NCI-H774 (cell line): ENCODE results near the gene NKAIN2.

Experiments used
- DNase-seq: peaks from one replicate; lab custom pipeline; 2025; lab: John Stamatoyannopoulos, UW

Gene NKAIN2

DNA sequence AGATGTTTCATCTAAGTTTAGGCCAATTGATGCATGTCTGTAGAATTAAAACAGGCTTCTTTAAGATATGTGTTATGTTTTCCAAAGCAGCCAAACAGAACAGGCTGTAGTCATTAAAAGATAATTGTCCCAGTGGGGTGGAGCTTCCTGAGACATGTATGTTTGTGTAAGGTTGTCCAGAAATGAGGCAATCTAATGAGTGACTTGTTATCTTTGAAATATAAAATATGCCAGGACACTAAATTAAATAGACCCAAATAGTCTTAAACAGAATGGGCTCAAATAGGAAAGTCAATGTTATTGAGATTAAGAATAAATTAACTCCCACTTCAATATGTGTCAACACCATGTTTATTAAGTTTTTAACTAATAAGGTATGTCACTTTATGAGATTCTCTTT, 953.9 kb downstream of the NKAIN2 start:
- no peak for DNase-seq

- no peak for DNase-seq
Observed at GRCh38 chr6:124758663-124759062, 955.0 kb downstream of the NKAIN2 start.

DNA sequence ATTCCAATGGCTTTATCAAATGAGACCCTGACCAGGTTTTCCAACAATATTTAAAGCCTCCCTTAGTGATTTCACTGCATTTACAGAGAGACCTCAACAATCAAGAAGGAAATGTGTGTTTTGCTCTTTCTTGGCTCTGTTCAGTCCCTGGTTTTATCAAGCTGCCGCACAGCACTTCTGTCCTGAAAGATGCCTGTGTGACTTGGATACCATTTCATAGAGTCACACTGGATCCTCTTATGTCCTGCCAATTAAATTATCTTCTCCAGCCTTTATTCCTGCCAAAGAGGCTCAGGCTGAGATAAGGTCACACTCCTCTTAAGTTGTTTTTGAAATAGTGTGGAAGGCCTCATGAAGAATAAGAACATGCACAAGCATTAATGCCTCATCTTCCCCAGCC, 961.6 kb downstream of the NKAIN2 start:
- DNase-seq: no peak

DNA sequence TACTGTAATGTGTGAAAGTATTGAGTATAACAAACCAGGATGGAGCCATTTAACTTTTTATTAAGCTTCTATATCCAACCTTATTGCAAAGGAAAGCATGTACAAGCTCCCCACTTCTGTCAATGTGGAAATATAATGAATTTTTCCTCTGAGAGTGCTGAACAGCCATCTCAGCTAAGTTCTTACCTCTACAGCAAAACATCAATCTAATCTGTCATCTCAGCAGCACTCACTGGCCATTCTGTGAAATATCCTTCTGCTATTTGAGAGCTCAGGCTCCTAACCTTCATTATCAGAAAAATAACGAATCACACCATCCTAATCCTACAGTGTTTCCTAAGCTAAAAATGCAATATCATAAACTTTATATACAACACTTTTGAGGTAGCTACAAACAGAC, 964.6 kb downstream of the NKAIN2 start:
- no peak for DNase-seq

GRCh38 chr6:124769811-124770544, 966.3 kb downstream of the NKAIN2 start:
- no peak for DNase-seq

- no peak for DNase-seq
Observed at GRCh38 chr6:124770784-124771183, 967.1 kb downstream of the NKAIN2 start.

DNA sequence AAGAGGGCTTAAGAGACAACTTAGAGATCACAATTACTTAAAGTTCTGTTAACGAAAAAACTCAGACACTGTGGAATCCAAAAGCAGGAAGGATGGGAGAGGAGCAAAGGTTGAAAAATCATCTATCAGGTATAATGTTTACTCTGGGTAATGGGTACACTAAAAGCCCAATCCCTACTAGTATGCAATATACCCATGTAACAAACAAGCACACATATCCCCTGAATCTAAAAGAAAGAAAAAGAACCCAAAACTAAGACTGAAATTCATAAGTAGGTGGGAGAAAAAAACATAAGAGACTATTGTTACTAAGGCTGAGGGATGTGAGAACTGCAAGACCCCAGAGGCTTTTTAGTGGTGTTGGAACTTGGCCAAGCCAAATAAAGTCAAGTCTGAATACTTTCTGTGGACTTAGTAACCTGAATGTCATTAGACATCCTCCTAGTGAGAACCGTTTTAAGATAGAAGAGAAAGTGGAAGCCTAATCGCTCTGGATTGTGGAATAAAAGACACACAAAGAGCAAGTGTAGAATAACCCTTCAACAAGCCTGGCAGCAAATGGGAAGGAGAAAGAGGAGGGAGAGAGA, 969.2 kb downstream of the NKAIN2 start:
- no peak for DNase-seq

DNA sequence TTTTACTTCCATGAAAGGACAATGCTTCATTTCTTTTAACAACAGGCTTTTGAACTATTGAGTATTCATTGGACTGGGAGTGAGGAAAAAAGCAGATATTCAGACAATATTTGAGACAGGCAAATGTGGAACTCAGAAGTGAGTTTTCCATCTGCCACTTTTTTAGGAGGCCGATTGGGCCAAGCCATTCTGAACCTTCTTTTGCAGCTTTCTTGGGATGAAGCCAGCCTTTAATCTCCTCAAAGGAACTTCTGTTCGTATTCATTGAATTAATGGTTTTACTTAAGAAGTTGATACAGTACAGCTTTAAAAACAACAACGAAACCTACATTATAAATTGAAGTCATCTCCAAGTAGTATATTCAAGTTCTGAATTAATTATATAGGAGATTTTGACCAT, 971.5 kb downstream of the NKAIN2 start:
- no peak for DNase-seq

DNA sequence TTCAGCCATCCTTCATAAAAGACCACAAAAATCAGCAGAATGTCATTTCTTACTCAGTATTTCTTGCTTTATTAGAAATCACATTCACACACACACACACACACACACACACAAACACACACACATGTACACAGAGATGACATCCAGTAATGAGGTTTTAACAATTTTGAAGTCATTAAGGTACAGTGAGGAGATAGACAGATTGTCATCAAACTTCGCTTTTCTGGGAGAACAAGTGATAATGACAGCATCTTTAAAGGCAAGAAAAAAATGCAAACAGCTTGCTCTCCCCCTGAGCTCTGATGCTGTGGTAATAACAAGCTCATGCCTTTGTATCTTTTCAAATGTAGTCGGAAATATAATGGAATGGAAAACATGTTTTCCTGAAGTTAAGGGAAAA, 974.2 kb downstream of the NKAIN2 start:
- DNase-seq: no peak

DNA sequence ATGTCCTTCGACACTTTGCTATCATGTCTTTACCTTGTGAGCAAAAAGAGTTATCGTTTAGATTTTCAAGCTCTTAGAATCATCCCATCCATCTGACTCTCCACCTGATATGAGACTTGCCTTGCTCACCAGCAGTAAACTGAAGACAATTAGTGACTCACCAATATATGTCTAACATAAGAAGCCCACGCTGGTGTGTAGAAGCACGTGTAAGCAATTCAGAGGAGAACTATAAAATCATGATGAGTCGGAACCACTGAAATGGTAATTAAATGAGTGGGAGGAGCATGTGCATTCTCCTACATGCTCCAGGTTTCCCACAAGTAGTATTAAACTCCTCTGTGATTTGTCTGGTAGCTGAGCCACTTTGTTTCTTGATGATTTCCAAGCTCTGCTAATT, 977.0 kb downstream of the NKAIN2 start:
- DNase-seq: no peak

GRCh38 chr6:124783344-124783743, 979.7 kb downstream of the NKAIN2 start:
- DNase-seq: no peak

- no peak for DNase-seq
Observed at GRCh38 chr6:124791156-124791555, 987.5 kb downstream of the NKAIN2 start.

DNA sequence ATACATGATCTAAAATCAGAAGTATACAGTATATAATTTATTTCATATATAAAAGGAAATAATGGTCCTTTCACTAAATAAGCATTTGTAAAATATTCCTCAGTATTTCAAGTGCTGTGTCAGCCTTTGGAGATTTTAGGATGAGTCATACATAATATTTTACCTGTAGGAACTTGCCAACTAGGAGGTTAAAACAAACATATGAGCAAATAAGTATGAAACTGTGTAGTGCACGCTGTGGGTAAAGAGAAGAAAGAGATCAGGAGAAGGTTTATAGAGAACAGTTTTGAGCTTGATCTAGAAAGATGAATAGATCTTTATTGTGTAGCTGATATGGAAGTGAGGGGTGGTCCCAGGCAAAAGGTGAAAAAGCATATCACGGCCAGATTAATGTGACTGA, 988.7 kb downstream of the NKAIN2 start:
- DNase-seq: no peak

GRCh38 chr6:124793398-124793797, 989.7 kb downstream of the NKAIN2 start:
- DNase-seq: no peak

DNA sequence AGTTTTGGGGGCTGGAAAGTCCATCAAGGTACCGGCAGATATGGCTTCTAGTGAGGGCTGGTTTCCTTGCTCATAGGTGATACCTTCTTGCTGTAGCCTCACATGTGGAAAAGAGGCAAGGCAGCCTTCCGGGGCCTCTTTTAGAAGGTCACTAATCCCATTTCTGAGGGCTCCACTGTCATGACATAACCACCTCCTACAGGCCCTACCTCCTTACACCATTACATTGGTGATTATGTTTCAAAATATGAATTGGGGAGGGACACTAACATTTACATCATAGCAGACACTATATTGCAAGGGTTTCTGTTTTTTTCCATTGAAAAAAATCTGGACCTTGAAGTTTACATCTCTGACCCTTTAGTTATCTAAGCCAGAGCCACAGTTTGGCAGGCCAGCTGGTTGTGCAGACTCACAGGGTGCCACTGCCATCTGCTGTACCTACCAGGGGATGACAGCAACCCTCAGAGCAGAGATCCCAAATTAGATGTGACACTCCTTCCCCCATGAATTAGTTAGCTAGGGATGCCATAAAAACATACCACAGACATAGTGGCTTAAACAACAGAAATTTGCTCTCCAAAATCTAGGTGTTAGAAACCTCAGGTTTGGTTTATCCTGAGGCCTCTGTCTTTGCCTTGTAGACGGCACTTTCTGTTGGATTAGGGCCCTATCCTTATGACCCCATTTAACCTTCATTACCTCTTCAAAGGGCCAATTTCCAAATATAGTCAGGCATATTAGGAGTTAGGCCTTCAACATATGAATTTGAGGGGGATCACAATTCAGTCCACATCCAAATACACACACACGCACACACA, 992.2 kb downstream of the NKAIN2 start:
- DNase-seq: peak; percentile 62

DNA sequence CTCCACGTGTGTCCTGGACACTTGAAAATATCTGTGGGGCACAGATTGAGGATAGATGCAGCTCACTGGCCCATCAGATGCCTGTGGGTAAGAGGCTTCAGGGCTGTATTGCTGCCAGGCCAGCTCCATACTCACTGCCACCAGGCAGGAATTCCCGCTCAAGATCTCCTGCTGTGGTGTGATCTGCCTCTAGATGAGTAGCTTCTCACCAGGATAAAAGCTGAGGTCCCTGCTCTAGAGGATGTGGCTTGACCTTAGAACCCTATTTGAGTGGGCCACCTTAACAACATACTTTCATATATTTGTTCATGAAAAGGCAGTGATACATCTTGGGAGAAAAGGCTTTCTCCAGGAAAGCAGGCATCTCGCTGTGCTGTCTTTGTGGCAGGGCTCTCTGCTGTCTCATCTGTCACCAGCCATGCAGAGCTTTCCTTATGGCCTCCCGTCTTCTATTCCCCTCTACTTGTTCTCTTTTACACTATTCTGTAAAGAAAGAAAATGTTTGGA, 992.9 kb downstream of the NKAIN2 start:
- DNase-seq: no peak

DNA sequence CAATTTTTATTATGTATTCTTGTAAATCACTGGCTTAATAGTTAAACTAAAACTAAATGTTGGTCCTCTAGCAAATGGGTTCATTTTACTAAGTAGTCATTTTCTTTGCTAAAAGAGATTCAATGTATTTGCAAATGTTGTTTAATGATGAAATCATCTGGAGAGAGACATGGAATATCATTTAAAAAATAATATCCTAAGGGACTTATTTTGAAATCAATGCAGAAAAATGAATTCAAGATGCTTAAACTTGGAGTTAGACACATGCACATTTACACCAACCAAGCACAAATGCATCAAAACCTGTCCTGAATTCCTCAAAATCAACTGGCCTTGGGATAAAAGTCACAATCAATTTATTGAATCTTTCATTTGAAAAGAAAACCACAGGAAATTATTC, 993.6 kb downstream of the NKAIN2 start:
- no peak for DNase-seq

DNA sequence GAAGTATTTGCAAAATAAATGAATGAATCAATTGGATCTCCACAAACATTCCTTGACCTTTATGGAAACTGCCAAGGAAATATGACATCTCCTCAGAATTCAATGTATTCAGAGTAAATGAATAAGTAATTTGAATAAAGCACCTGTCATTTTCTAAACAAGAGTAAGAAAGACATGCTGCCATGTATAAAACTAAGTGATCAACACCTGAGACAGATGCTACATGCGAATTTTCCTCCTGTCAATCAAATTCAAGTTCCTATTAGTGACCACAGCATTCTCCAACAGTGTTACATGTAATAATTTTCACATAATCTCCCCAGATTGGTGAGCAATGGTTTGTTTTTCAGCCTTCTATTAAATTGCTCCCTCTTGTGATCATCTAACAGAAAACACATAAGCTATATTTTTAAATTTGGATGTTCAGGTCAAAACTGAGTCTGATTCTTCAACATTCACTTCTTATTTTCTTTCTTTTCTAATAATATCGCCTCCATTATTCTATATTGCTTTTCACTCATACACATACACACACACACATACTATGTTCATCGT, 995.4 kb downstream of the NKAIN2 start:
- no peak for DNase-seq

DNA sequence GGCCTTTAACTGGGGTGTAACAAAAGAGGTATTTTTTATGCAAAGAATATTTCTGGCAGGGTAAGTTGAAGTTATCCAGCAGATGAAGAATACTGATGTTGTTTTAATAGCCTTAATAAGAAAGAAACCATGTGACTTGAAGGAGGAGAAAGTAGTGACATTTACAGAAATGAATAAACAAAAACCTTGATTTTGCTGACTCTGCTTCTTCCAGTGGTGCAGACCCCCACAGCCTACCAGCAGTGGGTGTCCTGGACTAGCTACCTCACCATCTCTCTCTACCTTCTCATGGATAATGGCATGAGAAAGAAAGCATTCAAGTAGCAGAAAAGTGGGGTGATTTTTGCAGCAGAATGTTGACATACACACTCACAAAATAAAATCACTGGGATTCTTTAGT, 996.0 kb downstream of the NKAIN2 start:
- DNase-seq: no peak

- no peak for DNase-seq
Observed at GRCh38 chr6:124800222-124800621, 996.6 kb downstream of the NKAIN2 start.

DNA sequence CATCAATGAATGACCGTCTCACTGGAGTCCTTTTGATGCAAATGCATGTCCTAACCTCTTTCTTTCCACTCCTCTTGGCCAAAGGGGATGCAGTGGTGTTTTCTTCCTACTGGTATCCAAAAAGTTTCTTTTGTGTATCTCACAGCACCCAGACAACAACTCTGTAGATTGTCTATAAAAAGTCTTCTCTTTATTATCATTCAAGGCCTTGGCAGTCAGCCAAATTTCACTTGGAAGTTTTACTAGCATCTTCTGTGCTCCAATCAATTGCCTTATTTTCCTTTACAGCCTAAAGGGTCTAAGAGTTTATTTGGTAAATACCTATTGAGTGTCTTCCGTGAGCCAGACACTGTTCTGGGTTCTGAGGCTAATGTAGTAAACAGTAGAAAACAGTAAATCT, 1008.4 kb downstream of the NKAIN2 start:
- DNase-seq: no peak

GRCh38 chr6:124819346-124819745, 1015.7 kb downstream of the NKAIN2 start:
- DNase-seq: no peak

GRCh38 chr6:124822204-124822613, 1018.5 kb downstream of the NKAIN2 start:
- DNase-seq: no peak
